ENCODE results near the gene HOXA7.

Gene HOXA7

GRCh38 chr7:27158436-27159265, 2.2 kb upstream of the HOXA7 start:
- no peak for DNase-seq

- no peak for DNase-seq
Observed at GRCh38 chr7:27157702-27158431, 1.4 kb upstream of the HOXA7 start.

- DNase-seq = no peak
Observed at GRCh38 chr7:27156916-27157701, 634 bp upstream of the HOXA7 start.

GRCh38 chr7:27155816-27156507, 513 bp downstream of the HOXA7 start:
- no peak for DNase-seq

- DNase-seq = no peak
Observed at GRCh38 chr7:27154901-27155815, 1.3 kb downstream of the HOXA7 start.

GRCh38 chr7:27154369-27154768, 2.1 kb downstream of the HOXA7 start:
- DNase-seq = no peak

GRCh38 chr7:27153526-27153925, 2.9 kb downstream of the HOXA7 start:
- DNase-seq = no peak

- no peak for DNase-seq
Observed at GRCh38 chr7:27152816-27153442, 3.5 kb downstream of the HOXA7 start.

GRCh38 chr7:27151931-27152815, 4.3 kb downstream of the HOXA7 start, which contains the start of gene HOXA3:
Gene HOXA3, minus strand, starts transcription at chr7:27152583. Its CDS starts 41,943 bp downstream, at chr7:27110640.
- DNase-seq = no peak

GRCh38 chr7:27151341-27151930, 5.0 kb downstream of the HOXA7 start:
- no peak for DNase-seq

- peak; percentile 56 for DNase-seq
Observed at GRCh38 chr7:27150568-27151340, 5.7 kb downstream of the HOXA7 start.

- no peak for DNase-seq
Observed at GRCh38 chr7:27149842-27150567, 6.5 kb downstream of the HOXA7 start.

GRCh38 chr7:27148756-27149641, 7.5 kb downstream of the HOXA7 start:
- no peak for DNase-seq

- DNase-seq = no peak
Observed at GRCh38 chr7:27148031-27148755, 8.3 kb downstream of the HOXA7 start.

- no peak for DNase-seq
Observed at GRCh38 chr7:27147199-27148030, 9.1 kb downstream of the HOXA7 start, which contains the start of gene HOXA6. Gene HOXA6, minus strand, starts transcription at chr7:27147774. Its CDS starts 25 bp downstream, at chr7:27147749.
